DND-41 (cell line): ENCODE measurements around the gene PDZRN4.

Experiments
- ATAC-seq: fragments of 200-7000 bp; cut with Tn5 transposase; 3 replicates; pipeline ENCODE4 v1.9.1; 2021; ENCODE audit warnings: low read depth; ENCODE audit not compliant: insufficient read depth
- DNase-seq: peaks from one replicate; pipeline ENCODE4 v3.0.0-alpha.2; 2020
- H2AFZ ChIP-seq: 2 replicates; pipeline ENCODE4 v1.6.0; 2012; ENCODE audit warnings: low read depth, low read length
- H3K27ac ChIP-seq: 2 replicates; pipeline ENCODE4 v1.5.1; 2012; ENCODE audit warnings: low read length, inconsistent platforms
- H3K27me3 ChIP-seq: fragments of 200-600 bp; sonication (generic); 2 replicates; pipeline ENCODE4 v1.6.0; 2012; ENCODE audit warnings: low read length, mild to moderate bottlenecking, inconsistent platforms; ENCODE audit not compliant: insufficient read depth, poor library complexity
- H3K36me3 ChIP-seq: 2 replicates; pipeline ENCODE4 v1.5.1; 2012; ENCODE audit warnings: low read length, inconsistent platforms; ENCODE audit not compliant: insufficient read depth
- H3K4me1 ChIP-seq: 2 replicates; pipeline ENCODE4 v1.5.1; 2012; ENCODE audit warnings: mild to moderate bottlenecking, low read length; ENCODE audit not compliant: insufficient read depth
- H3K4me2 ChIP-seq: 2 replicates; pipeline ENCODE4 v1.6.0; 2012; ENCODE audit warnings: mild to moderate bottlenecking, moderate library complexity, low read length, inconsistent platforms; ENCODE audit not compliant: insufficient read depth
- H3K4me3 ChIP-seq, 2 experiments: fragments of 200-600 bp in 1 of 2; shearing (Covaris generic) in 1 of 2; 2 replicates each; pipeline ENCODE4 v1.5.1; 2012 to 2016; ENCODE audit warnings: inconsistent platforms in 2 of 2, low read length in 2 of 2, mild to moderate bottlenecking in 2 of 2, low read depth in 1 of 2, moderate library complexity in 1 of 2
- H3K79me2 ChIP-seq: 2 replicates; pipeline ENCODE4 v1.6.0; 2012; ENCODE audit warnings: low read length, inconsistent platforms; ENCODE audit not compliant: insufficient read depth
- H3K9ac ChIP-seq: 2 replicates; pipeline ENCODE4 v1.6.0; 2012; ENCODE audit warnings: low read depth, mild to moderate bottlenecking, inconsistent platforms, low read length, moderate library complexity
- H3K9me3 ChIP-seq: 2 replicates; pipeline ENCODE4 v1.5.1; 2012; ENCODE audit warnings: low read length, moderate library complexity, mild to moderate bottlenecking, inconsistent platforms; ENCODE audit not compliant: insufficient read depth, severe bottlenecking
- H4K20me1 ChIP-seq: 2 replicates; pipeline ENCODE4 v1.6.0; 2012; ENCODE audit warnings: low read length; ENCODE audit not compliant: insufficient read depth
- CTCF ChIP-seq: IDR thresholded peaks from 2 replicates; pipeline ENCODE4 v1.5.1; 2012; ENCODE audit warnings: borderline replicate concordance, low read length, moderate library complexity, mild to moderate bottlenecking; ENCODE audit not compliant: poor library complexity, severe bottlenecking; ENCODE audit errors: extremely low read depth
- EZH2 ChIP-seq: IDR thresholded peaks from 3 replicates; pipeline ENCODE4 v1.6.1; 2012; ENCODE audit warnings: borderline replicate concordance, low read depth, mild to moderate bottlenecking, moderate library complexity, low read length, inconsistent platforms; ENCODE audit not compliant: severe bottlenecking

PDZRN4 gene

GRCh38 chr12:41460906-41461305 lies 272.8 kb downstream of the PDZRN4 start:
- TF ChIP-seq EZH2 (no peak), CTCF (no peak)
- Histone ChIP-seq H2AFZ (no peak overlapping the region), H3K27ac (no peak overlapping the region), H3K9me3 (no peaks in the 10 kb centered on the region), H3K4me3 (no peak overlapping the region), H3K36me3 (no peaks in the 10 kb centered on the region), H3K9ac (no peak overlapping the region), H3K27me3 (no peaks in the 10 kb centered on the region), H3K4me2 (no peak overlapping the region), H3K4me1 (no peaks in the 10 kb centered on the region), H3K79me2 (no peaks in the 10 kb centered on the region), H4K20me1 (no peaks in the 10 kb centered on the region)
- DNase-seq, result no peak
- ATAC-seq, result no peak

- Histone ChIP-seq H3K4me1 (no peaks in the 10 kb centered on the region), H4K20me1 (no peaks in the 10 kb centered on the region), H3K4me3 (no peak overlapping the region), H3K27ac (no peak overlapping the region), H3K9ac (no peak overlapping the region), H3K4me2 (no peak overlapping the region), H3K36me3 (no peaks in the 10 kb centered on the region), H2AFZ (no peak overlapping the region), H3K9me3 (no peaks in the 10 kb centered on the region), H3K79me2 (no peaks in the 10 kb centered on the region), H3K27me3 (no peaks in the 10 kb centered on the region)
- no peak for TF ChIP-seq CTCF
- TF ChIP-seq EZH2, result no peak
- ATAC-seq (no peak), DNase-seq (no peak)
Observed at GRCh38 chr12:41462312-41462711, 274.2 kb downstream of the PDZRN4 start.

GRCh38 chr12:41465526-41465925 lies 277.4 kb downstream of the PDZRN4 start:
- no peaks in the 10 kb centered on the region for H3K36me3 ChIP-seq
- no peak for DNase-seq
- no peak overlapping the region for H3K4me2 ChIP-seq
- no peak overlapping the region for H2AFZ ChIP-seq
- ATAC-seq, result no peak
- no peak overlapping the region for H3K27ac ChIP-seq
- TF ChIP-seq EZH2 (no peak), CTCF (no peak)
- H4K20me1 ChIP-seq, result no peaks in the 10 kb centered on the region
- H3K4me1 ChIP-seq, result no peaks in the 10 kb centered on the region
- H3K9me3 ChIP-seq, result no peaks in the 10 kb centered on the region
- H3K9ac ChIP-seq, result no peak overlapping the region
- H3K79me2 ChIP-seq, result no peaks in the 10 kb centered on the region
- no peaks in the 10 kb centered on the region for H3K27me3 ChIP-seq
- H3K4me3 ChIP-seq, result no peak overlapping the region

GRCh38 chr12:41466300-41466699 lies 278.2 kb downstream of the PDZRN4 start:
- Histone ChIP-seq H3K27ac (no peak overlapping the region), H3K4me3 (no peak overlapping the region), H3K9me3 (no peaks in the 10 kb centered on the region), H2AFZ (no peak overlapping the region), H3K79me2 (no peaks in the 10 kb centered on the region), H4K20me1 (no peaks in the 10 kb centered on the region), H3K4me2 (no peak overlapping the region), H3K4me1 (no peaks in the 10 kb centered on the region), H3K36me3 (no peaks in the 10 kb centered on the region), H3K9ac (no peak overlapping the region), H3K27me3 (no peaks in the 10 kb centered on the region)
- DNase-seq (no peak), ATAC-seq (no peak)
- TF ChIP-seq CTCF (no peak), EZH2 (no peak)
